ENCODE results near the gene ERC2.

DNA sequence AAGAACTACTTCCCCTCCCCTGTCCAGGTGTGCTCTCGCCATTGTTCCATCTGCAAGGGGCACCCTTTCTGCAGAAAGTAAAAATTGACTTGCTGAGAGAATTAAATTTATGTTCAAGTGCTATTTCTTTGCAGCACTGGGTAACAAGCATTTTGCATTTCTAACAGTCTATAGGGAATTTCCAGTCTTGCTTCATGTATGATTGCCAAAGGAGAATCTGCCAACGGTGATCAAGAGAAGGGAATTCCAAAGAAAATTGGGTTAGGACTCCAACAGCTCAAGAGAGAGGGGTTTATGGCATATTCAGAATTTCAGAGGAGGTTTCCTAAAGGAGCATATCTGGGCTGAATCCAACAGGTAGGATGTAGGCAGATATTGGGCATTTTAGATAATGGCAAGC, 844.5 kb downstream of the ERC2 start:
- TF ChIP-seq, protein P1, sequence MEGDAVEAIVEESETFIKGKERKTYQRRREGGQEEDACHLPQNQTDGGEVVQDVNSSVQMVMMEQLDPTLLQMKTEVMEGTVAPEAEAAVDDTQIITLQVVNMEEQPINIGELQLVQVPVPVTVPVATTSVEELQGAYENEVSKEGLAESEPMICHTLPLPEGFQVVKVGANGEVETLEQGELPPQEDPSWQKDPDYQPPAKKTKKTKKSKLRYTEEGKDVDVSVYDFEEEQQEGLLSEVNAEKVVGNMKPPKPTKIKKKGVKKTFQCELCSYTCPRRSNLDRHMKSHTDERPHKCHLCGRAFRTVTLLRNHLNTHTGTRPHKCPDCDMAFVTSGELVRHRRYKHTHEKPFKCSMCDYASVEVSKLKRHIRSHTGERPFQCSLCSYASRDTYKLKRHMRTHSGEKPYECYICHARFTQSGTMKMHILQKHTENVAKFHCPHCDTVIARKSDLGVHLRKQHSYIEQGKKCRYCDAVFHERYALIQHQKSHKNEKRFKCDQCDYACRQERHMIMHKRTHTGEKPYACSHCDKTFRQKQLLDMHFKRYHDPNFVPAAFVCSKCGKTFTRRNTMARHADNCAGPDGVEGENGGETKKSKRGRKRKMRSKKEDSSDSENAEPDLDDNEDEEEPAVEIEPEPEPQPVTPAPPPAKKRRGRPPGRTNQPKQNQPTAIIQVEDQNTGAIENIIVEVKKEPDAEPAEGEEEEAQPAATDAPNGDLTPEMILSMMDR (IDR thresholded peaks at IDR 0.05; ENCODE audit: extremely low read depth in 1 of 2, insufficient read depth in 1 of 2, low read depth in 1 of 2, low read length in 2 of 2), result no peak
- TF ChIP-seq, protein P2, sequence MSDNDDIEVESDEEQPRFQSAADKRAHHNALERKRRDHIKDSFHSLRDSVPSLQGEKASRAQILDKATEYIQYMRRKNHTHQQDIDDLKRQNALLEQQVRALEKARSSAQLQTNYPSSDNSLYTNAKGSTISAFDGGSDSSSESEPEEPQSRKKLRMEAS (IDR thresholded peaks at IDR 0.05; ENCODE audit: insufficient read depth, insufficient read length), result no peak
- TF ChIP-seq POLR2A (IDR thresholded peaks at IDR 0.05; ENCODE audit: low read depth, low read length), result no peak
